ENCODE results near the gene BFAR.
"Not testable (repeated sequence)": the region's sequence is repeated elsewhere in the genome, so short reads cannot be mapped to it uniquely, and the experiment has no call there.

The BFAR gene

DNA sequence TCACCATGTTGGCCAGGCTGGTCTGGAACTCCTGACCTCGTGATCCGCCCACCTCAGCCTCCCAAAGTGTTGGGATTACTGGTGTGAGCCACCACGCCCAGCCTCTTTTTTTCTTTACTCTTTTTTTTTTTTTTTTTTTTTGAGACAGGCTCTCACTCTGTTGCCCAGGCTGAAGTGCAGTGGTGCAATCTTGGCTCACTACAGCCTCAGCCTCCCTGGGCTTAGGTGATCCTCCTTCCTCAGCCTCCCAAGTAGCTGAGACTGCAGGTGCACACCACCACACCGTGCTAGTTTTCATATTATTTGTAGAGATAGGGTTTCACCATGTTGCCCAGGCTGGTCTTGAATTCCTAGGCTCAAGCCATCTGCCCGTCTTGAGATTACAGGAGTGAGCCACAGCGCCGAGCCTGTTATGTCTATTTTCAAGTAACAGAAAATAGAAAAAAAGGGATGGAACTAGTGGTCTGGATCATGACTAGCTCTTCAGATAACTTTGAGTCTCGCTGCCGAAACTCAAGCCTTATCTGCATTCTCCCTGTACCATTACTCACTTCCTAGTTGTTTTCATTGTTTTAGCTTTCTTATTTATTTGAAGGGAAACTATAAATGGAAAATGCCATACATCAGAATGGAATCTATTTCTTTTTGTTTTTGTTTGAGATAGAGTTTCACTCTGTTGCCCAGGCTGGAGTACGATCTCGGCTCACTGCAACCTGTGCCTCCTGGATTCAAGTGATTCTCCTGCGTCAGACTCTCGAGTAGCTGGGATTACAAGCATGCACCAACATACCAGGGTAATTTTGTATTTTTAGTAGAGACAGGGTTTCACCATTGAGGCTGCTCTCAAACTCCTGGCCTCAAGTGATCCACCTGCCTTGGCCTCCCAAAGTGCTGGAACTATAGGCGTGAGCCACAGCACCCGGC, 53.4 kb downstream of the BFAR start:
- DNase-seq (ENCODE audit: extremely low read depth in 1 of 2, low read depth in 1 of 2) = not testable (repeated sequence)

DNA sequence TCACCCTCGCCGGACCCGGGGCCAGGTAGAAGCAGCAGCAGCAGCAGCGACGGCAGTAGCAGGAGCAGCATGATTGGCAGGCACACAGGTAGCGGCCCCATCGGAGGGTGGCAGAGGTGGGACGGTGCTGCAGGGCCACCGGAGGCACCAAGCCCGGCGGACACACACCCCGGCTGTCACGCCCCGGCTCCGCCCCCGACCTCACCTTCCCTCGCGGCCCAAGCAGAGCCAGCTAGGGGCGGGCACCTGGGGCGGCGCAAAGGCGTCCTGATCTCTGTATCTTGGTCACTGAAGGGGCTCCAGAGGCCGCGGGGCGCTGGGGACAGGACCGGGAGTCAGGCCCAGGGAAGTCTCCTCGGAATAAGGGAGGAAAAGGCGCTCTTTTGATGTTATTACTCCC, 61.4 kb downstream of the BFAR start, which contains the start of gene PLA2G10:
TSS of gene PLA2G10 (minus strand) at position 180 of the 400 bp plus-strand sequence. CDS start at position 101, 79 bp downstream.
- not testable (repeated sequence) for DNase-seq (ENCODE audit: extremely low read depth in 1 of 2, low read depth in 1 of 2)

DNA sequence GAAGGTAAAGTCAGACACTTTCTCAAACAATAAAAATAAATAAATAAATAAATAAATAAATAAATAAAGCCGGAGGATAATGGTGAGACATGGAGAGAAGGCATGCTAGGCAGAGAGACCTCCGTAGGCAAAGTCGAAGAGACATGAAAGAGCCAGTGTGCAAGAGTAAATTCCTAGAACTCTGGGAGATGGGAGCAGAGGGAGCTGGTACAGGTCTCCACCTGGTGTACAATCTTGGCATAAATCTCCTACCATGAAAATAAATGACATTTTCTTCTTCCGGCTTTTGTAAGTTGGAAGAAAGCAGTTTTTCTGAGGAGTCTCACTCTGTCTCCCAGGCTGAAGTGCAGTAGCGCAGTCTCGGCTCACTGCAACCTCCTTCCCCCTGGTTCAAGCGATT, 69.1 kb downstream of the BFAR start:
- not testable (repeated sequence) for DNase-seq (ENCODE audit: extremely low read depth in 1 of 2, low read depth in 1 of 2)

DNA sequence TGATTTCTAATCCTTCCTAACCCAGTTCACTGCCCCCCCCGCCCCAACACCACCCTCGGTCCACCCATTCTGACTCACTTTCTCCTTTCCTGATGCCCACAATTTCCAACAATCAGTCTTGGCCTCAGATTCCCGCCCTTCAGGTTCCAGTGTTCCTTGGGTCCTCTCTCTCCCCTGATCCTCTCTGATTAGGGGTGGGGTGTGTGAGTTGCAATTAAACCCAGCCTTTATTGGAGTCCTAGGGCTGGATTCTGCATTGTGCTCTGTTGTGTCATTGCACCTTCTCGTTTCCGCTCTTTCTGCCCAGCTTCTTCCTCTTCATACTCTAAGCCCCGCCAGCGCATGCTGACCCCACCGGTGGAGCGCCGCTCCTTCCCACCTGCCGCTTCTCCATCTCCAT, 69.9 kb downstream of the BFAR start:
- not testable (repeated sequence) for DNase-seq (ENCODE audit: extremely low read depth in 1 of 2, low read depth in 1 of 2)

DNA sequence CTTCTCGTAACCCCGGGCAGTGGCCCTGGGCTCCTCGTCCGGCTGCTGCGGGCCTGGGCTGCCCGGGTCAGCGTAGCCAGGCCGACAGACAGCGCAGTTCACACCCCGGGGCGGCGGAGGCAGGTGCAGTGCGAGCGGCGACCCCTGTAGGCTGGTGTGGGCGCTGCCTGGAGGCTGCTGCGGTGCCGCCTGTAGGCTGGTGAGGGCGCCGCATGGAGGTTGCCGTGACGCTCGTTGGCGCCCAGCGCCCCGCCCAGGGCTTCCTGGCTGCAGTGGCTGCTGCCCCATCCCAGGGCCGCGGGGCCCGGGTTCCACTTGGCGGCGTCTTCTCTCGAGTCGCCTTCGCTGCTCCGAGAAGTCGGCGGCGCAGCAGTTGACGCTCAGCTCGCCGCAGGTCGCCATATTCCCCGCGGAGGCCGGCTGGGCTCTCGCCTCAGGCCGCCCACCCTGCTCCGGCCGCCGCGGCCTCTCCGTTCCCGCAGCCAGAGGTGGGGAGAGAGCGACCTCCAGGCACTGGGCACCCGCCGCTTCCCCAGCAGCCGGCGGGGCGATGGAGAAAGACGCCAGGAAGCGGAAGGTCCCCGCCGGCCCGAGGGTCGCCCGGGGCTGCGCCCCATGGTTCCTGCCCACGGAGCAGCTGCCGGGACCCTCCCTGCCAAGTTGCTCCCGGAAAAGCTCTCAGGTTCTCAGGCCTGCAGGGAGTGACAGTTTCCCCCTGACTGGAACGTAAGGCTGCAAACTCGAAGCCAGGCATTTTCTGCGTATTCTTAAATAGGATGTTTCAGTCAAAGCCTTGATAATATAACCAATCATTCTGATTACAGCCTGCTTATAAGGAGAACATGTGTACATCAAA, 70.6 kb downstream of the BFAR start, which contains the start of gene NPIPA3:
TSS of gene NPIPA3 (plus strand) at position 256 of the 856 bp plus-strand sequence. CDS start 5,533 bp downstream, outside the sequence.
- not testable (repeated sequence) for DNase-seq (ENCODE audit: extremely low read depth in 1 of 2, low read depth in 1 of 2)

Data from activated CD8-positive, alpha-beta memory T cell treated with anti-CD3 and anti-CD28 coated beads for 1 hour (primary cell).